Adipose tissue (tissue), 3 donors: Measurements from ENCODE around the gene ST3GAL3. TPM values are rescaled to one million over a fixed set of nuclear protein-coding genes. Genes with fewer than 3 reads are reported as not detected.

ENCODE experiments used
- H3K27ac ChIP-seq: one replicate; pipeline ENCODE4 v1.5.1; 2013; ENCODE audit warnings: low read depth, low read length
- WGBS, 3 donors: extraction: QIAGEN DNeasy Blood & Tissue Kit; methylation state at CpG; one replicate each; pipeline ENCODE4 v1.1.7; 2013; 5-methylcytosine and 5-hydroxymethylcytosine counted together
- polyA plus RNA-seq, 3 donors: library from polyadenylated mRNA; stranded (reverse); fragments of 200-250 nt; gene quantifications; one replicate each; pipeline ENCODE4 v1.2.3, GENCODE V29; 2013
- donor health status: healthy with polysubstance abuse.
- donor health status: Bipolar disorder and iron deficiency.
- donor health status: healthy.

Gene ST3GAL3
- polyA plus RNA-seq, 3 donors = 5.2 to 16.5 (median 15.2) TPM

GRCh38 chr1:43853161-43853921, 146.0 kb downstream of the ST3GAL3 start:
- H3K27ac ChIP-seq = no peak overlapping the region
- WGBS, 3 donors = 34 to 47% (median 41%) methylated on average over 7 of the region's 7 CpGs

- 93 to 95% (median 94%) methylated on average over 4 of the region's 4 CpGs for WGBS, 3 donors
Observed at GRCh38 chr1:43854473-43854872, 147.1 kb downstream of the ST3GAL3 start.

DNA sequence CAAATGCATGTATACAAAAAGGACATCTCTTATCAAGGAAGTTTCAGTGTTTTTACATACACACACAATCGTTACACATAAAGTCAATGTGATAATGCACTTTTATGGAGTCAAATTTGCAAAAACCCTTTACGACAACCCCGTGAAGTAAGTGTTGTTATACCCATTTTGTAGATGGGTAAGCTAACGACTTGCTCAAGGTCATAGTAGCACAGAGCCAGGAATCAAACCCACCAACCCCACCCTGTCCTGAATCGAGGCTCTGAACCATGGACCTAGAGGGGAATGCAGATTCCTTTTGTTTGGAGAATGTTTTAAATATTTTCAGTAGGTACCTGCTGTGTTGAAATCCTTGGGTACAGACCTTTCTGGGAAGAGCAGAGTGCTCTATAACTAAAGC, 148.9 kb downstream of the ST3GAL3 start:
- no peak overlapping the region for H3K27ac ChIP-seq
- 90 to 95% (median 95%) methylated on average over 5 of the region's 5 CpGs for WGBS, 3 donors

More at GRCh38 chr1:43854473-43854872, 147.1 kb downstream of the ST3GAL3 start:
- H3K27ac ChIP-seq = no peak overlapping the region

- no peak overlapping the region for H3K27ac ChIP-seq
Observed at GRCh38 chr1:43857163-43857562, 149.8 kb downstream of the ST3GAL3 start.

DNA sequence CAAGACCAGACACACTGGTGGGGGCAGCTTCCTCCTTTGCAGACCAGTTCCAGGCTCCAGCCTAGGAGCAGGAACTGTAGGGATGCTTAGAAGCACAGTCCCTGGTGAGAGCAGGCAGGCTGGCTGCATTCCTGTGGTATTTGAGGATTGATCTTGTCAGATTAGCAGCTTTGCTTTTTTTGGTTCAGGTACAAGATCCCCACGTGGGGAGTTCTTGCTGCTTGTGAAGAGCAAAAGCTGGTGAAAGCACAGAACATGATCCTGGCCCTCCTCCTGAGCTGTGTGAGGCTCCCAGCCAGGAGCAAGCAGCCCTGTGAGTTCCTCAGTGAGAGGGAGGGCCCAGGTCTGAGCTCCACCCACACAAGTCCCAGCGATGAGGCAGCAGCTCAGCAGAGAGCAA, 151.0 kb downstream of the ST3GAL3 start:
- 36 to 55% (median 39%) methylated on average over 2 of the region's 2 CpGs for WGBS, 3 donors
- H3K27ac ChIP-seq = no peak overlapping the region

- no peak overlapping the region for H3K27ac ChIP-seq
- WGBS, 3 donors = 62 to 87% (median 73%) methylated on average over 3 of the region's 3 CpGs
Observed at GRCh38 chr1:43861337-43861736, 154.0 kb downstream of the ST3GAL3 start.

- H3K27ac ChIP-seq = no peak overlapping the region
- WGBS, 3 donors = 91 to 96% (median 95%) methylated on average over 7 of the region's 7 CpGs
Observed at GRCh38 chr1:43861988-43862735, 154.8 kb downstream of the ST3GAL3 start.

GRCh38 chr1:43864111-43865045, 157.0 kb downstream of the ST3GAL3 start:
- WGBS, 3 donors = 94 to 99% (median 97%) methylated on average over 7 of the region's 7 CpGs

GRCh38 chr1:43866201-43866600, 158.9 kb downstream of the ST3GAL3 start:
- no peak overlapping the region for H3K27ac ChIP-seq
- WGBS, 3 donors = 93 to 95% (median 94%) methylated on average over 2 of the region's 2 CpGs

More at GRCh38 chr1:43864111-43865045, 157.0 kb downstream of the ST3GAL3 start:
- no peak overlapping the region for H3K27ac ChIP-seq

DNA sequence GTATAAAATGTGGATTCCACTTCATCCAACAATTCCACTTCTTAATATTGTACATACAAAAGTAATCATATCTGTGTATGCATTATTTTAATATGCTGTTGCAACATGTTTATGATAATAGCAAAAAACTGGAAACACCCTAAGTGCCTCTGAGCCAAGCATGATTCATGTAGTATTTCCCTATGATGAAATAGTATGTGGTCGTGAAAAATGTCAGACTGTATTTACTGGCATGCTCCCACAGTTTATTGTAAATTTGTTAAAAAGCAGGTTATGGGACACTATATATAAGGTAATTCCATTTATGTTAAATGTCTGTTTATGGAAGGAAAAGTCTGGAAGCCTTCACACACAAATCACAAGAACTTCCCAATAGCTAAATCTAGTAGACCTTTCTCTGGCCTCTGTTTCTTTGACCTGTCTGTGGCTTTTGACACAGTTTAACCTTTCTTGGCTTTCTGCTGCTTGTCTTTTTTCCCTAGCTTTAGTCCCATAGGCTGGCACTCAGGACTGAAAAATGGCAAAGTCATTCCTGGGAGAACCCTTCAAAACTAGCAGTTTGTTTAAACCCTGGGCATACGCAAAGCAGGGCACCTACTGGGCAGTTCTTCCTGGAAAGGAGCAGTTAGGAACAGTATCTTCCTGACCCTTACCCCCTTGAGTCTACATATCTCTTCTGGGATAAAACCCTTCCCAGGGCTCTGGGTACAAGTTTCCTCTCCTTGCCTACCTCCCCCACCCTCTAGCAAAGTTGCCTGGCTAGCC, 160.8 kb downstream of the ST3GAL3 start:
- WGBS, 3 donors = 15 to 78% (median 40%) methylated on average over 2 of the region's 2 CpGs
- H3K27ac ChIP-seq = no peak overlapping the region

- H3K27ac ChIP-seq = no peak overlapping the region
- 30 to 41% (median 37%) methylated on average over 2 of the region's 2 CpGs for WGBS, 3 donors
Observed at GRCh38 chr1:43868741-43869067, 161.4 kb downstream of the ST3GAL3 start.

DNA sequence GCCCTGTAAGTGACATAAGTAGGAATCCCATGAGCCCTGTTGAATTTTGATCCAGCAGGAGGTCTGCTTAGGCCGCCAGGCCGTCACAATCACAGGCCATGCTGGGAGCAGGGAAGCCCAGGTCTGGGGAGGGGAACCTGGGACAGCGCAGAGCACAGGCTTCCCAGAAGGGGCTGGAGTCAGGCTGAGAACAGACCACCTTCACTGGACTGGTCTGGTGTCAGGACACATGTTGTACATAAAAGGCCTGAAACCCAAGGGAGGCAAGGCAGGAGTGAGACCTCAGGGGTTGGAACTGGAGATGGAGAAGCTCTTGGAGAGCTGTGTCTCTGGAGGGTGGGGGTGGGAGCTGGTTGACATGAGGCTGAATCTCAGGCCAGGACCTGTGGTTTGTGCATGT, 163.0 kb downstream of the ST3GAL3 start:
- WGBS, 3 donors = 88 to 100% (median 92%) methylated on average over 3 of the region's 3 CpGs
- no peak overlapping the region for H3K27ac ChIP-seq

DNA sequence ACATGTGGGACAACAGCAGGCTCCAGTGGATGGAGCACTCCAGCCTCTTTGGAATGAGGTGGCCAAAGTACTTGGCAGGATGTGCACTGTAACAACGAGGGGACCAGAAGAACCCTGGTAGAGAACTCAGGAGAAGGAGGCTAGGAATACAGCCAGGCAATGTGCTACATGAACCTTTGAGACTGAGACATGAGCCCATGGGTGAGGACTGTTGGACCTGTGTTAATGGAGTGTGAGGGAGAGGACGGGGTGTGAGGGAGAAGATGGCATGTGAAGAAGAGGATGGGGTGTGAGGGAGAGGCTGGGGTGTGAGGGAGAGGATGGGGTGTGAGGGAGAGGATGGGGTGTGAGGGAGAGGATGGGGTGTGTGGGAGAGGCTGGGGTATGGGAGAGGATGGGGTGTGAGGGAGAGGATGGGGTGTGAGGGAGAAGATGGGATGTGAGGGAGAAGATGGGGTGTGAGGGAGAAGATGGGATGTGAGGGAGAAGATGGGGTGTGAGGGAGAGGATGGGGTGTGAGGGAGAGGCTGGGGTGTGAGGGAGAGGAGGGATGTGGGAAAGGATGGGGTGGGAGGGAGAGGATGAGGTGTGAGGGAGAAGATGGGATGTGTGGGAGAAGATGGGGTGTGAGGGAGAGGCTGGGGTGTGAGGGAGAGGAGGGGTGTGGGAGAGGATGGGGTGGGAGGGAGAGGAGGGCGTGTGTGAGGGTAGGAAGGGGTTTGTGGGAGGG, 164.0 kb downstream of the ST3GAL3 start:
- no peak overlapping the region for H3K27ac ChIP-seq
- 85 to 92% (median 89%) methylated on average over 2 to 3 of the region's 3 CpGs for WGBS, 3 donors

DNA sequence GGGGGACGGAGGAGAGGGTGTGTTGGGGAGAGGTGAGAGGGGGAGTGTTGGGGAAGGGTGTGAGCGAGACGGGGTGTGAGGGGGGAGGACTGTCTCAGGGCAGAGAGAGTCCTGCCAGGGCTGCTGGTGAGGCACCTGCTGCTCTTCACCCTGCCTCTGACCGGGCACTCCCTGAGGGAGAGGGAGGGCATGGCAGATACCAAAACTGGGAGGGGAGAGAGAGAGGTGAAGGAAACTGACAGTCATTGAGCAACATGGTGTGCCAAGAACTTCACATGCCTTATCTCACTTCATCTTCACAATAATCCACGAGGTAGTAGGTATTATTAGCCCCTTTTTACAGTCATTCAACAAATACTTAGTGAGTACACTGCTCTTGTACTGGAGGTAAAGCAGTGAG, 164.9 kb downstream of the ST3GAL3 start:
- 67 to 88% (median 73%) methylated on average over 4 to 5 of the region's 5 CpGs for WGBS, 3 donors
- no peak overlapping the region for H3K27ac ChIP-seq

DNA sequence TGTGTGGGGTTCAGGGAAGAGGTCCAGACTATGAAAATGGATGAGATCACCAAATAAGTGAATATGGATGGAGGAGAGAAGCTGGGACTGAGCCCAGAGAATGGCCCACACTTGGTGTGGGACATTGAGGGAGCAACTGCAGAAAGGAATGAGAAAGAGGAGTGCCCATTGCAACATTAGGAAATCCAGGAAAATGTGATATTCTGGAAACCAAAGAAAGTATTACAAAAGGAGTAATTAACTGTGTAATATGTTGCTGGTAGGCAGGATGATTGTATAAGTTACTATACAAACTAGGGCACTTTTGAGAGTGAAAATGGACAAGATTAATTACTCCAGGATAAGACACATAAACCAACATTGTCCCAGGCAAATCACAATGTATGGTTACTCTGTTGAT, 166.5 kb downstream of the ST3GAL3 start:
- no peak overlapping the region for H3K27ac ChIP-seq

DNA sequence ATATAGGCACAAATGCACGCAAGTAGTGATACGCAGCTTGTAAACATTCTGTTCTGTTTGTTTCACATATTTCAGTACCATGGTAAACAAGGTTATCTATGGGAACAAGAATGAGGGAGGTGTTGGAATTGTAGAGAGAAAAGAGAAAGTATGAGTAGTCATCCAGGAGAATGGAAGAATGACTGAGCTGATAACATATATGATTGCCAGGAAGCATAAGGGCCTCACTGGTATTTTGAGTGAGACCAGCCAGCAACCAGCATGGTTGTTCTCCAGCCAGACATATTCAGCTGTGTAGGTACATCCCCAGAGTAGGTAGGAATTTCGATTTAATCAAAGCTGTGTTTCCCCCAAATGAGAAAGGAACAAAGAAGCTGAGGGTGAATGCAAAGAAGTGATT, 167.4 kb downstream of the ST3GAL3 start:
- WGBS, 3 donors = 88 to 97% (median 92%) methylated on average over 3 of the region's 3 CpGs
- no peak overlapping the region for H3K27ac ChIP-seq

DNA sequence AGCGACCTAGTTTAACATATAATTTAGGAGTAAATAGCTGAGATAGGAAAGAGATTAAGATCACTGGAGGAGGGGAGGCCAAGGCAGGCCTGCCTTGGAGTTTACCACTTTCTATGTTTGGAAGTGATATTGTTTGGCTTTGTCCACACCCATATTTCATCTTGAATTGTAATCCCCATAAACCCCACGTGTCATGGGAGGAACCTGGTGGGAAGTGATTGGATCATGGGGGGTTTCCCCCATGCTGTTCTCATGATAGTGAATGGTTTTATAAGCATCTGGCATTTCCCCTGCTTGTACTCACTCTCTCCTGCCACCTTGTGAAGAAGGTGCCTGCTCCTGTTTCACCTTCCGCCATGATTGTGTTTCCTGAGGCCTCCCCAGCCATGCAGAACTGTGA, 168.0 kb downstream of the ST3GAL3 start:
- WGBS, 3 donors = 81 to 97% (median 89%) methylated on average over 3 of the region's 3 CpGs
- no peak overlapping the region for H3K27ac ChIP-seq

GRCh38 chr1:43877101-43877500, 169.8 kb downstream of the ST3GAL3 start:
- 79 to 84% (median 83%) methylated on average over 2 of the region's 2 CpGs for whole genome bisulfite sequencing, 3 donors
- H3K27ac ChIP-seq = no peak overlapping the region
